ENCODE measurements around the gene CSK.

The CSK gene

DNA sequence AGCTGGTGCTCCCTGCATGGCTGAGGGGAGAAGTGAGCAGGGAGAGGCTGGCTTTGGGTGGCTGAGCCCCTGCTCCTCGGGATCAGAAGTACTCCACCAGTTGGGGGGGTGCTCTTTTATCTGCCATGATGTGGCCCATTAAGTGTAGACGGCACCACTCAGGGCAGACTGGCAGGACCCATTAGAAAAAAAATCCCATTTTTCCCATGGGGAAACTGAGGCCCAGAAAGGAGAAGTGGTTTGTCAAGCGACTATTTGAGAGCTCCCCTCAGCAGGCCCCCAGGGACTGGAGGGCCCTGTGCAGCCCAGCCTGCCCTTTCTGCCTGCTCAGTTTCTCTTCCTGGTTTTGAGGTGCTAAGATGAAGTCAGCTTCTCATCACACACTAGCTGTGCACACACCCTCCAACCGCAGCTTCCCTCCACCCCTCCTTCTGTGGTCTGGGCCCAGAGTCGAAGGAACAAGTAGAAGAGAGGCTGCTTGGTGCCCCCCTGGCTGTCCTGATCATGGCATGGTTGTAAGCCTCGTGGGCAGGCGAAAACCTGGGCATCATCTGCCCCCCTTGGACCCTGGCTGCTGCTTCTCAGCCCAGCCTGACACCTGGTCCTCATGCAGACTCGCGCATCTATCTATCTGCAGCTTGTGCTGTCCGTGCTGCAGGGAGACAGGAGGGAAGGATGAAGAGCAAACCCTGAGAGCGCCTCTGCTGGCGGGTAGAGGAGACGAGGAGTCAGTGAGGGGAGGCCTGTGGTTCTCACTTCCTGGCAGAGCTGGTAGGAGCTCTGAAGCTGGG is 5.6 kb downstream of the CSK start:
- DNase-seq (ENCODE audit: low read depth in 3 of 3): peak; percentile 84 to 93 (median 91)

GRCh38 chr15:74788042-74788682 is 6.3 kb downstream of the CSK start:
- no peak for DNase-seq (ENCODE audit: low read depth in 3 of 3)

GRCh38 chr15:74788683-74789151 is 6.8 kb downstream of the CSK start:
- DNase-seq (ENCODE audit: low read depth in 3 of 3): no peak

GRCh38 chr15:74789171-74789631 is 7.3 kb downstream of the CSK start:
- DNase-seq (ENCODE audit: low read depth in 3 of 3): no peak

GRCh38 chr15:74789741-74790079 is 7.8 kb downstream of the CSK start:
- DNase-seq (ENCODE audit: low read depth in 3 of 3): no peak

- DNase-seq (ENCODE audit: low read depth in 3 of 3): no peak
Measured at GRCh38 chr15:74790080-74790916, 8.4 kb downstream of the CSK start.

GRCh38 chr15:74791007-74791406 is 9.1 kb downstream of the CSK start:
- DNase-seq (ENCODE audit: low read depth in 3 of 3): no peak

DNA sequence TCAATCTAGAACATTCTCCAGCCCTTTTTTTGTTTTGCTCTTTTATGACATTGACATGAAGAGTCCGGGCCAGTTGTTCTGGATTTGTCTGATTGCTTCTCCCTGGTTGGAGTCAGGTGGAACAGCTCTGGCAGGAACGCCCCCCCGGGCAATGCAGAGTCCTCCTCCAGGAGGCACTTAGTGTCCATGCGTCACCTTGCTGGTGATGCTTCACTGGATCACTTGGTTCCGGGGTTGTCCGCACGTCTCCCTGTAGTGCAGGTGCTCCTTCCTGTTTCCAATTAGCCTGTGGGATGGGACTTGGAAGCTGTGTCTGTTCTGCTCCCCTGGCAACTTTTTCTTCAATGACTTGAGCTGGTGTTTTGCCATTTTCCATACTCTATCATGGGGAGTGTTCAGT is 9.8 kb downstream of the CSK start:
- DNase-seq (ENCODE audit: low read depth in 3 of 3): no peak

DNA sequence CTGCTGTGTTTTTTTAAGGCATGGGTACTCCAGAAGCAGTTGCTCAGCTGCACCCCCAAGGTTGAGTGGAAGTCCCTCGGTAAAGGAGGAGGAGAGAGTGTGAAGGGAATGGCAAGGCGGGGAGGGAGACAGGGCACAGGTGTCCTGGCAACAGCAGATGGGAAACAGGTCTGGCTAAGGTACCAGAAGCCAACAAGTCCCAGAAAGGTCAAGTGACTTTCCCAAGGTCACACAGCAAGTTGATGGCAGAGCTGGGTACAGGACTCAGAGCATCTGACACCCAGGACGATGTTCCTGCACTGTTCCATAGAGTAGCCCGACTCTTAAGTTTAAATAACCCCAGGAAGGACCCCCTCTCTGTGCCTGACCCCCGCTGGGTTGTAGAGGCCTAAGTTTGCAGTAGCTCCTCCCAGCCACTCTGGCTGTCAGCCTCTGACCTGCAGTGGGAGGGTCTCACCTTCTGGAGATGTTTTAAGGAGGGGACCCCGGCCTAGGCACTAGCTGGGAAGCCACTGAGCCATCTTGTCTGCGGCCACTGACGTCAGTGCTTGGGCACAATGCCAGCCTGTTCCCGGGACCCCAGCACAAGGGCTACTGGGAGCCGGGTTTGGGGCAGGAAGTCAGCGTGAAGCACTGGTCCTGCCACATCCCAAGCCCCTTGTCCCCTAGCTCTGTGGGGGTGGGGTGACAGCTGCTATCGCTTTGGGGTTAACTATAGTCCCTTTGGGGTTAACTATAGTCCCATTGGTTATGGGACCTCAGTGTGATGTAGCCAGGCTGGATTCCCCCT is 10.5 kb downstream of the CSK start:
- DNase-seq (ENCODE audit: low read depth in 3 of 3): no peak

- DNase-seq (ENCODE audit: low read depth in 3 of 3): no peak
Measured at GRCh38 chr15:74793135-74794028, 11.5 kb downstream of the CSK start.

- no peak for DNase-seq (ENCODE audit: low read depth in 3 of 3)
Measured at GRCh38 chr15:74794248-74794969, 12.5 kb downstream of the CSK start.

- no peak for DNase-seq (ENCODE audit: low read depth in 3 of 3)
Measured at GRCh38 chr15:74794970-74795349, 13.1 kb downstream of the CSK start.

GRCh38 chr15:74795966-74796625 is 14.2 kb downstream of the CSK start:
- no peak for DNase-seq (ENCODE audit: low read depth in 3 of 3)

DNA sequence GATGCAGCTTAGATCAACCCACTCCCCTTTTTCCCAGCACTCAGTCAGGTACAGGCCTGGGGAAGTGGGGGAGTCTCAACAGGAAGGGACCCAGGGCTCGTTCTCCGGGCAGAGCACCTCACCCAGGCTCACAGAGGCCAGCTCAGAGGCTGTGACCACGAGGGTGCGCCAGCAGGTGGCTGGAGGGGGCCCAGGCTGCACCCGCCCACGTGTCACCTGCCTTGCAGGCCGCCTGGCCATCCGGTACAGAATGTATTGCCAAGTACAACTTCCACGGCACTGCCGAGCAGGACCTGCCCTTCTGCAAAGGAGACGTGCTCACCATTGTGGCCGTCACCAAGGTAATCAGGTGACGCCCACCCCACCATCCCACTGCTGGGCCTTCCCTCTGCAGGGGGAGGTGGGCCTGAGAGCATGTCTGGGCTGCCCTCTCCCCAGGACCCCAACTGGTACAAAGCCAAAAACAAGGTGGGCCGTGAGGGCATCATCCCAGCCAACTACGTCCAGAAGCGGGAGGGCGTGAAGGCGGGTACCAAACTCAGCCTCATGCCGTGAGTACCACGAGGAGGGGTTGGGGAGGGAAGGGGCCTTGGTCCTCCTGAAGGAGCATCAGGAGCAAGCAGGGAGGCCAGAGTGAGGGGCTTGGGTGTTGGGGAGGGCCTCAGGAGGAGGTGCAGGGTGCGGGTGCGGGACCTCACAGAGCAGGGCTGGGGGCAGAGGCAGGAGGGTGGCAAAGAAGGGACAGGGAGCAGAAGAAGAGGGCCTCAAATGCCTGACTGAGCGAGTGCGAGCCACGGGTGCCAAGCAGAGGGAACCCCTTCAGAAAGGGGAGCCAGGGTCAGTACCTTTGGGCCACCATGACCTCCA is 16.7 kb downstream of the CSK start:
- no peak for DNase-seq (ENCODE audit: low read depth in 3 of 3)

- DNase-seq (ENCODE audit: low read depth in 3 of 3): no peak
Measured at GRCh38 chr15:74799255-74799855, 17.5 kb downstream of the CSK start.

- DNase-seq (ENCODE audit: low read depth in 3 of 3): peak; percentile 74 to 81 (median 78)
Measured at GRCh38 chr15:74799856-74800558, 18.1 kb downstream of the CSK start.

GRCh38 chr15:74800559-74801094 is 18.7 kb downstream of the CSK start:
- no peak for DNase-seq (ENCODE audit: low read depth in 3 of 3)
